Fibroblast of the conjunctiva (primary cell): ENCODE data around the gene CCHCR1.
"Not testable (repeated sequence)": the region's sequence is repeated elsewhere in the genome, so short reads cannot be mapped to it uniquely, and the experiment has no call there.

Experiments used
- DNase-seq: peaks from one replicate; pipeline ENCODE4 v3.0.0-alpha.2; 2010; ENCODE audit warnings: low read depth

CCHCR1 gene

DNA sequence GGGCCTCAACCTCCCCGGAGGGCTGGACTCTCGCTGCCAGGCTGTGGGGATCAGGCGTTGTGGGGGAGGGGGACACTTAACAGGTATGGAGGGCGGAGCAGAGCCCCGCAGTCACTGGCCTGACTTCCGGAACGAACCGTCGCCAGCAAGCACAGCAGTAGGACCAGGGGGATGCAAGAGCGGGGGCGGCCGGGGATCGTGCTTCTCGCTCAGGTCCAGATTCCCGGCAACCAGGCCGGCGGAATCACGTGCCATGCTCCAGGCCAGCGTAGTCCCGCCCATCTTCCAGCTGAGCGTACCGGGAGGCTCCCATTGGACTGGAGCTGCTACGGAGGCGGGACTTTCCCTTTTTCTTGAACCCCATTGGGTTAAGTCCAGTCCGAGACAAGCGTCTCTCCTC is 22.9 kb upstream of the CCHCR1 start:
- peak; percentile 48 for DNase-seq

DNA sequence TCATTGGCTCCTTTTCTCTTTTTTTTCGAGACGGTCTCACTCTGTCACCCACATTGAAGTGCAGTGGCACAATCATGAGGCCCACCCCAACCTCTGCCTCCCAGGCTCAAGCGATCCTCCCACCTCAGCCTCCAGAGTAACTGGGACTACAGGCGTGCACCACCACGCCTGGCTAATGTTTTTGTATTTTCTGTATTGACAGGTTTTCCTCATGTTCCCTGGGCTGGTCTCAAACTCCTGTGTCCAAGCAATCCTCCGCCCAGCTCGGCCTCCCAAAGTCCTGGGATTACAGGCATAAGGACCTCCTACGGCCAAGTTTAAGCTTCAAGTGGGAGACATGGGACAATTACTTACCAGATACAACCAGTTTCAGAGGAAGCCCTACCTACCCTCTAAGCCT is 22.3 kb upstream of the CCHCR1 start:
- no peak for DNase-seq

DNA sequence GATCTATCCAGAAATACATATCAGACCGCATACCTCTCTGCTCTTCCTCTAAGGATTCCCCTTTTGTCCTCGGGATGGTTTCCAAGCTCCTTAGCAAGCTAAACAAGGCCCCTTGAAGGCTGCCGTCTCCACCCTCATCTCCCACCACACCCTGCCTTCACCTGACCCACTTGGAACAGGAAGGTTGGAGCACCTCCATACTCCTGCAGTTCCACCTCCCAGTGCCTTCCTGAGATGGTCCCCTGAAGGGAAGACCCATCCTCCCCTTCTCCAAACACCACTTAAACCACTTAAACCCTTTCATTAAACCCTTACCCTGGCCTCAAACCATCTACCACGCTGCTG is 21.4 kb upstream of the CCHCR1 start:
- no peak for DNase-seq

DNA sequence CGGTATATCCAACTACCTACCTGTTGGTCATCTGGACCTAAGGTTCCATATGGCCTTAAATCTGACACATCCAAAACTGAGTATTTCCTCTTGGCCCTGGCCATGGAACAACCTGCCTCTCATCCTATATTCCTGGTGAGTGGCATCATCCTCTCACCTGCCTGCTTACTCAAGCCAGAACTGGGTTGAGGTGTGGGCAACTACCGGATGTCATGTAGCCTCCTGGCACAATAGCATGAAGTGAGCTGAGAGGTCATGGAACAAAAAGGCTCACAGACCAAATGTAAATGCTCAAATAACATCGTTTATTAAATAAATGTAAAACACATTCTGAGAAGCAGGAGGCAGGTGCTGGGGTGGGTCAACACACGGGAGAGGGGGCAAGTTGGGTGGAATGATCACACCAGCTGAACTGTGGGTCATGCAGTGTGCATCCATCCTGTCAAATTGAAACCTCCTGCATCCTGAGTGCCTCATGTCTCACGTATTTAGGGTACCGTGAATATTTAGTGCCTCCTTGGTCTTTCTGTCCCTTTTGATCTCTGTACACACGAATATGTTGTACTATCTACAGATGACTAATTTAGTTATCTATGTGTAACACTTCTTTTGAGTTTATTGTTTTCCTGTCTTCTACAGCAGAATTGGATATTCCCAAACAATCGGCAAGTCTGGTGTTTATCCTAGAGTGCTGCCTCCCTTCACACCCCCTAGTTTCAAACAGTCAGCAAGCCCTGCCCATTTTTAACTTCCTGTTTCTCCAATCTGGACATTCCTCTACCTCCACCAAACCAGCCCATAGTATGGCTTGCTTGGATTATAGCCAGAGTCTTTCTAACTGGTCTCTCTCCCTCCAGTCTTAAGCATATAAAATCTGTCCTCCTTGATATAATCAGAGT is 20.8 kb upstream of the CCHCR1 start:
- DNase-seq, result no peak

DNA sequence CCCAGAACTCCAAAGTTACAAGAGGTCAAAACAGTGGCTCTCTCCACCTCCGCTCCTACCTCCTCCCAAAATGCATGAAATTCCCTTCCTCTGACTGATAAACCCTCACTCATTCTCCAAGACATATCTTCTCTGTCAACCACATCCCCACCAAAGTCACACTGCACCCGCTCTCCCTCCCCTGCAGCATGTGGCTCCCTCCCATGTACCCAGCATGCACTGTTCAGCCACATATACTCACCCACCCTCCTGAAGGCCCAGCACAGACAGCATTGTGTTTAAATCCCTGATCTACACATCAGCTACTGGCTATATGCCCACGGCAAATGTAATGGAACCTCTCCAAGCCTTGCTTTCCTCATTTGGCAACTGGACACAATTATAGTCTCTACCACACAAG is 18.4 kb upstream of the CCHCR1 start:
- no peak for DNase-seq

DNA sequence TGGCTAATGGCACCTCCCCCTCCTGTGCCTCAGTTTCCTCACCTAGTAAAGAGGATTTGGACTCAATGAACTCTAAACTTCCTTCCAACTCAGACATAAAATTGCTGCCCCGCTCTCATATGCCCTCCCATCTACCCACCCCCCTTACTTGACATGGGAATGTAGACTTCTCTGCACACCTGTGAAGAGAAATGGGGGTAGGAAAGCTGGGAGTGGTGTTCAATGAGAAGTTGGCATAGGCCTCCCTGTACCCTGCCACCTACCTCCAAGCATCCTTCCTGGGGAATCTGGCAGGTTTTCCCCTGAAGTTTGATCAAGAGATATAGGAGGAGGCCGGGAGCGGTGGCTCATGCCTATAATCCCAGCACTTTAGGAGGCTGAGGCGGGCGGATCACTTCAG is 16.8 kb upstream of the CCHCR1 start:
- no peak for DNase-seq

DNA sequence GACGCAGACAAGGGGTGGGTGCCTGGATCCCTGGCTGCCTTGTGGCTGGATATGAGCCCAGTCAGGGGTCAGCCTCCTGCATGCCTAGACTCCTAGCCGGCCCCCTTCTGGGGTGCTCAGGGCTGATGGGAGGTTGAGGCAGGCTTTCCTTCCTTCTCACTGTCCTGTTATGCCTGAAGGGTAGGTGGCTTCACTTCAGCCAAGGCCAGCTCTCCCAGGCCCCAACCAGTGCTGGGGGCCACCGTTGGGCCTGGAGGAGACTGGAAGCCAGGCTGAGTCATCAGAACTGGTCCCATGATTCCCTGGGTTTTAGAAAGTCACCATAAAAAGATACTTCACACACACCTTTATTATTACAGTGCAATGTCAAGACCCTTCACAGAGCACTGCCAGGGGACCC is 15.8 kb upstream of the CCHCR1 start:
- no peak for DNase-seq

DNA sequence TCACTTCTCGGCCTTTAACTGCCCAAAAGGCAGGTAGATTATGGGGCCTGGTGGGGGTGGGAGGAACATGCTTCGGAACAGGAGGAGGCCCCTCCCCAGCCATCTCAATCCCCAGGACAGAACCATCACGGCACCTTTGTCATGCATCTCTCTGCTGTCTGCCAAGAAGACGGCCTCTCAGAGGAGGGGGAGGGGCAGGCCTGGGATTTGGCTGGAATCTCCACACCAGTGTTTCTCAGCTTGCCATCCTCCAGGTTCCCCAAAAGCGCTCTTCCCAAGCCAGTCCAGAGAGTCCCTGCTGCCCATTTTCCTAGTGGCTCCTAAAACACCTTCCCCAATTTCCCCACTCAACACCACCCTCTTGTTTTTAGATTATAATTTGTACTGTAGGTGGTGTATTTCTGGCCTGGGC is 15.4 kb upstream of the CCHCR1 start:
- no peak for DNase-seq

DNA sequence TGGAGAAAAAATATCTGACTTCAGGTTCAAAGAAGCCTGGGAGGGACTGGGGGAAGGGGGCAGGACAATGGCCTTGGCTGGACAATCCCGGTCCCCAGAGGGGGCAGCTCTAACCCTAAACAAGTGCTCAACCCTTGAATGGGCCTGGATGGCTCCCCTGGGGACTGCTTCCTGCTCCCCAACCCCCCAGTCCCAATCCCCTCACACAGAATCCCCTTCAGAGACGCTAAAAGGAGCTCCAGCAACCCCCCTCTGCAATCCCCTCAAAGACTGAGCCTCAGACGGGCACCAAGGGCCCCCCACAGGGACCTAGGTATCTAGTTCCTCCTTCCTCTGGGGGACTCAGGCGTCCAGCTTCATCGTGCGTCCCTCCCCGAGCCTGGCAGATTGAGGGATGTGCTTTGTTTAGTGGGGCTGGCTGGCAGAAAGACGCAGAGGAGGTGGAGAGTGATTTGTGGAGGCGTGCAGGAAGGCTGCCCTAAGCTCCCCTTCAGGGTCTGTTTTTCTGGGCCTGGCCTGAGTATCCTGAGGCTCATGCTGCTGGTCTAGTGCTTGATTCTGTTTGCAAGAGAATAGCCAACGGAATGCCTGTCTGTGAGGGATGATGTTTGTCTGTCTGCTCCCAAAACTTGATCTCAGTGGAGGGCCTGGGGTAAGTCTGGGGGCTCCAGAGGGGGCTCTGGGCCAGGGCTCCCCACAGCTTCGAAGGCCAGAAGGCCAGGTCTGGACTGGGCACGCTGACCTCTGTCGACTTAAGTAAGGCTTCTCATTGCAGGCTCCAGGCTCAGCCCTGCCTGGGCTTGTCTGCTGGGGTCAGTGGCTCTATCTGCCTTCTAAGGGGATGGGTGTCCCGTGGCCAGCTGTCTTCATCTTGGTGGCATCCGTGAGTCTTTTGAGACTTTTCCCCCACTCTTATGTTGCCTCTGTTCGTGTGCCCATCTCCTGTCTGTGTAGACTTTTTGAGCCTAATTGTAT is 14.6 kb upstream of the CCHCR1 start:
- DNase-seq, result no peak

DNA sequence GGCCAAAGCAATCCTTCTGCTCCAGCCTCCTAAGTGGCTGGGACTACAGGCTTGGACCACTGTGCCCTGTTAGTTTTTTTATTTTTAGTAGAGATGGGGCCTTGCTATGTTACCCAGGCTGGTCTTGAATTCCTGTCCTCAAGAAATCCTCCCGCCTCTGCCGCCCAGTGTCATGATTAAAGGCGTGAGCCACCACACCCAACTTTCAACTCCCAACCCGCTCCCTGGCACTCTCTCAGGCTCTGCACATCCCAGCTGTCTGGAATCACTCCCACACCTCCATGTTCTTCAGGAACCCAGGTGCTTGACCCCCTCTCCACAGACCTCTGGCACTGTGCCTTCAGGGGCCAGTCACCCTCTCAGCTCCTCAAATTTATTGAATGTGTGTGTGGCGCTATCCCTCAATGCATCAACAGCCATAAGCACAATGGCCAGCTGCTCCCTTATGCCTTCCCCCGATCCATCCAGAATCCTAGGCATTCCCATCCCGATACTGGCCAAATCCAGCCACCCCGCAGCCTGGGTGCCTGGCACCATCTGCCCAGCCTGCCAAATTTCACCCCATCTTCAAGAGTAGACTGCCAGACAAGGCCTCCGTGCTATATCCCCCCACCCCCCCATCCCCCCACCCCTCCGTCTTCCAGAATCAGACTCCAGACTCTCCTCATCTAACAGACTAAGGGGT is 13.5 kb upstream of the CCHCR1 start:
- no peak for DNase-seq

DNA sequence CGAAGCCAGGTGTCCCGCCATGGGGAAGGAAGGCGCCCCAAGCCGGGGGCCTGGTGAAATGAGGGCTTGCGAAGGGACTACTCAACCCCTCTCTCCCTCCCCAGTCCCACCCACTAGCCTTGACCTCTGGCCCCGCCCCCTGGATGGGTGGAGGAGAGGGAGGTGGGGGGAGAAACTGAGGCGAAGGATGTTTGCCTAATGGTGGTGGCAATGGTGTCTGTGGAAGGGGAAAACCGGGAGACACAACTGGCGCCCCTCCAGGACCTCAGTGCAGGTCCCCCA is 12.9 kb upstream of the CCHCR1 start, which contains the start of gene POU5F1:
POU5F1 (minus strand) TSS at position 83 of the 282 bp plus-strand sequence; CDS start at position 21, 62 bp downstream.
- no peak for DNase-seq

DNA sequence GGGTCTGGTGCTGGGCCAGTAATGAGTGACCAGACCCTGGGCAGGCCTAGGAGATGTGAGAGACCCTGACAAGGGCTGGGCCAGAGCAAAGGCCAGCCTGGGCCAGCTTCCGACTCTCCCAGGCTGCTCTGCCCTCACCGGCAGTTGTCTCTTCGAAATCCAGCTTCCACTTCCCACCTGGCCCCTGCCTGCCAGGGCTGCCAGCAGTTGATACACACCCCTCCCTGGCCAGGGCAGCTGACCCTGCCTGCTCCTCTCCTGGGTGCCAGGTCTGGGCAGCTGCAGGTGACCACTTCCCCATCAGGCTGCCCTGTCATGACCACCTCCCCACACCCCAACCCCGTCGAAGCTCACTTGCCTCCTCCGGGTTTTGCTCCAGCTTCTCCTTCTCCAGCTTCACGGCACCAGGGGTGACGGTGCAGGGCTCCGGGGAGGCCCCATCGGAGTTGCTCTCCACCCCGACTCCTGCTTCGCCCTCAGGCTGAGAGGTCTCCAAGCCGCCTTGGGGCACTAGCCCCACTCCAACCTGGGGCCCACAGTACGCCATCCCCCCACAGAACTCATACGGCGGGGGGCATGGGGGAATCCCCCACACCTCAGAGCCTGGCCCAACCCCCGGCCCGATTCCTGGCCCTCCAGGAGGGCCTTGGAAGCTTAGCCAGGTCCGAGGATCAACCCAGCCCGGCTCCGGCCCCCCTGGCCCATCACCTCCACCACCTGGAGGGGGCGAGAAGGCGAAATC is 12.4 kb upstream of the CCHCR1 start:
- not testable (repeated sequence) for DNase-seq

DNA sequence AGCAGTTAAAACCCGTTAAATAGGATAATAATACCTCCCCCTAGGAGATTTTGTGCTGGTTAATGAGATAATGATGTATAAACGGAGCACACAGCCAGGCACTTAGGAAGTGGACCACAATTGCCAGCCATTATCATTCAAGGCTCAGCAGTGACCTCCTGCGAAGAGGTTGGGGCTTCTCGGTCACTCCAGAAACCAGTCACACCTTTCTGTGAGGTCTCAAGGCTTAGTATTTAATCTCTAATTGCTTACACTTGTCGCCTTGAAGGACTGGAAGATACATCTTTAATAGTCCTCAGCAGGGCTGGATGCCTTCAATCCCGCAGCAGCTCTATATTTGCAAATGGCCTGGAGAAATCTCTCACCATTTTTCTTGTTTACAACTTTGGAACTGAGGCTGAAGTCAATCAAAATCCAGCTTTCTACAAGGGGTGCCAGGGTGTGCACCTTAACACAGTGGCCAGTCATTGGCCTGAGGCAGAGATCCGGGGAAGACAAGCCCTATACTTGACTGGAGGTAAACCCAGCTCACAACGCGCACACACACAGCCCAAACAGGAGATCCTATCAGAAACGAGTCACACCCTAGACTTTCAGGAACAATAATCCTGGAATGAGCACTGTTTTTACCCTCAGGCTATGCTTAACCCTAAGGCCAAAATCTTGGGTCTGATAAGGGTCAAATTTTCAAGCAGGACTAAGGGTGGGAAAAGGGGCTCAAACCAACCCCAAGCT is 11.7 kb upstream of the CCHCR1 start:
- DNase-seq, result no peak

DNA sequence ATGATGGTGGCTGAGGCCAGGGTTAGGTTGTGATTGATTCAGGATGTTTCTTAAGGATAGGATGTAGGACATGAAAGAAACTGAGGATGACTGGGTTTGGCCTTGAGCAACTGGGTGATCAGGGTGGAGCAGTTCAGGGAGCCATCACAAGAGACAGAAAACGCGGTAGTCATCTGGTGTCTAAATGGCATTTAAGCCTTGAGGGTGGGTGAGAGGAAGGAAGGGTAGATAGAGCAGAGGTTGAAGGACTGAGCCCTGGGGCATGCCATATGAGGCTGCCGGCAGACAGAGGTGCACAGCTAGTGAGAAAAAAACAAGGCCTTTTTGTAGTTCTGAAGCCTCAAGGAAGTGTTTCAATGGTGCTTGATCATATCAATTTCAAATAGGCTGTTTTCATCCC is 11.0 kb upstream of the CCHCR1 start:
- DNase-seq, result no peak

DNA sequence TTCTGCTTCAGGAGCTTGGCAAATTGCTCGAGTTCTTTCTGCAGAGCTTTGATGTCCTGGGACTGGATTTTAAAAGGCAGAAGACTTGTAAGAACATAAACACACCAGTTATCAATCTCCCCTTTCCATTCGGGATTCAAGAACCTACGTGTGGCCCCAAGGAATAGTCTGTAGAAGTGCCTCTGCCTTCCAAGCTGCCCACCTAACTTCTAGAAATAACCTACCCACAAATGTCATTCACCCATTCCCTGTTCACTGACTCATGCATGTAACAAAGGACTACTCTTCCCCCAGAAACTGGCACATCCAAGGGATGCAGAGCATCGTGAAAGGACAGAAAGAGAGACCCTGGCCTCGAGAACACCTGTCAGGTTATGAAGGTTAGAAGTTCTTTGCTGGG is 8.4 kb upstream of the CCHCR1 start:
- DNase-seq, result no peak

DNA sequence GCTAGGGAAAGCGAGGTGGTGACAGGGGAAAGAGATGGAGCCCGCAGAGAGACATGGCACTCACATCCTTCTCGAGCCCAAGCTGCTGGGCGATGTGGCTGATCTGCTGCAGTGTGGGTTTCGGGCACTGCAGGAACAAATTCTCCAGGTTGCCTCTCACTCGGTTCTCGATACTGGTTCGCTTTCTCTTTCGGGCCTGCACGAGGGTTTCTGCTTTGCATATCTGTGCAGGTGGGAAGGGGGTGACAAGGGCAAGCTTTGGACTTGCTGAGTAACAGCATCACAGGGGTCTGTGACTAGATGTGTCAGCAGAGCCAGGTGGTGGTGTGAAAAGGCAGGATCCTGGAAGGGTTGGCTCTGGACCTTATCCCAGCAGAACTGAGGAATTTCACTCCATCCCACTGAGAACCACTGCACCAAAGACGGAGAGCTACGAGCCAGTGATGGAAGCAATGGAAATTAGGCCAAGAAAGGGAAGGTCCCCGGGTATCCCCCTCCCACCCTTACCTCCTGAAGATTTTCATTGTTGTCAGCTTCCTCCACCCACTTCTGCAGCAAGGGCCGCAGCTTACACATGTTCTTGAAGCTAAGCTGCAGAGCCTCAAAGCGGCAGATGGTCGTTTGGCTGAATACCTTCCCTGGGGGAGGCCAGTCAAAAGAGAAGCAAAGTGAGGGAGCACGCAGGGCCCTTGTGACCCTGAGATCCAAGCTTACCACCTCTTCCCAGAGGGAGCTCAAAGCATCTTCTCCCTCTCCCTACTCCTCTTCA is 7.6 kb upstream of the CCHCR1 start:
- DNase-seq, result not testable (repeated sequence)

DNA sequence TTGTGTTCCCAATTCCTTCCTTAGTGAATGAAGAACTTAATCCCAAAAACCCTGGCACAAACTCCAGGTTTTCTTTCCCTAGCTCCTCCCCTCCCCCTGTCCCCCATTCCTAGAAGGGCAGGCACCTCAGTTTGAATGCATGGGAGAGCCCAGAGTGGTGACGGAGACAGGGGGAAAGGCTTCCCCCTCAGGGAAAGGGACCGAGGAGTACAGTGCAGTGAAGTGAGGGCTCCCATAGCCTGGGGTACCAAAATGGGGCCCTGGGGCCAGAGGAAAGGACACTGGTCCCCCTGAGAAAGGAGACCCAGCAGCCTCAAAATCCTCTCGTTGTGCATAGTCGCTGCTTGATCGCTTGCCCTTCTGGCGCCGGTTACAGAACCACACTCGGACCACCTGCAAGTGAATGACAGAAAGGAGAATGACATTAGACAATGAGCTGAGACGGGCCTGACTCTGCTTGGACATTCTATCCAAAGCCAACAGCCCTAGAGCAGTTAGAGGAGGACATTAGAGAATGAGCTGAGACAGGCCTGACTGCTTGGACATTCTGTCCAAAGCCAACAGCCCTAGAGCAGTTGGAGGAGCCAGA is 7.0 kb upstream of the CCHCR1 start:
- DNase-seq, result not testable (repeated sequence)

DNA sequence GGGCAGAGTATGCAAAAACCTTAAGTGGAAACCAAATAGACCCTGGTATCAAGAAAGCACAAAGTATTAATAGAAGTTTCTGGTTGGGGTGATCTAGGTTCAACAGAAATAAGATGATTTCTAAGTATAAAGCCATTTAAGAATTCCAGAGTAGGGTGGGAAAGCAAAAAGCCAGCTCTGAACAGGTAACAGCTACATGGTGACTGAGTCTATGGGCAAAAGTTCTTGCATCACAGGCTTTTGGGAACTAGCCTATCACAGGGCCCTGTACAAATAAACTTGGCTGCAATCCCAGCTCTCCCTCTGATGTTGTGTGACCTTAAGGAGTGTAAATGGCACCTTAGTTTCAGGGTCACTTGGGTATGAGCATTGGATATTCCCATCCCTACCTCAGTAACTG is 6.3 kb upstream of the CCHCR1 start:
- DNase-seq, result no peak

DNA sequence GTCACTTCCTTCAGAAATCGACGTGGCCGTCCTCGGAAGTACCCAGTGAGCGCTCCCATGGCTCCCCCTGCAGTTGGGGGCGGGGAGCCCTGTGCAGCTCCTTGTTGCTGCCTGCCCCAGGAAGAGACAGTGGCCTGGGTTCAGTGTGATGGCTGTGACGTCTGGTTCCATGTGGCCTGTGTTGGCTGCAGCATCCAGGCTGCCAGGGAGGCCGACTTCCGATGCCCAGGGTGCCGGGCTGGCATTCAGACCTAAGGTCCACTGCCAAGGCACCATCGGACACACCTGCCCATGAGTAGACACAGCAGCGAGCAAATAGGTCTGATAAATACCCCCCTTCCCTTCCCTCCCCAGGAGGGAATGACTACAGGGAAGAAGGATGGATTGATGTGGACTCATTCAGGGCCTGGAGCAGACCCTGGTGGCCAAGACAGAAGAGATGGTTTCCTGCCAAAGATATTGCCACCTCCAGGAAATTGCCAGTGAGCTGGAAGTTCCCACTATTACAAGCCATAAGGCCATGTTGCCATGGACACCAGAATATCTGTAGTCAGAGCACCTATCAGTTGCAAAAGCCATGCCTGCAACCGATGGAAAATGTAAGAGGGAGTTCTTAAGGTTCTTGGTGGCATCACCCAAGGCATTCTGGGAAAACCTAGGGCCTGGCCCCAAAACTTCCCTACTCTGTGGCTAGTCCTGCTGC is 5.0 kb upstream of the CCHCR1 start:
- no peak for DNase-seq
